NCI-H146 treated with DMSO at 0.1 percent for 48 hours (cell line): ENCODE measurements around the gene AGAP2.
A peak's percentile ranks its signal among the peaks of the same experiment; 100 is the strongest.

Experiments used
- DNase-seq: peaks from one replicate; lab custom pipeline; 2025; ENCODE audit not compliant: unreplicated experiment; lab: John Stamatoyannopoulos, UW

Gene AGAP2

GRCh38 chr12:57754411-57755193, 16.1 kb upstream of the AGAP2 start, which contains the start of gene MARCHF9:
MARCHF9 (plus strand) TSS chr12:57755103; CDS start chr12:57755529, 426 bp downstream.
- DNase-seq: peak; percentile 88

- DNase-seq: no peak
These were observed 15.3 kb upstream of the AGAP2 start for GRCh38 chr12:57753756-57754337.

DNA sequence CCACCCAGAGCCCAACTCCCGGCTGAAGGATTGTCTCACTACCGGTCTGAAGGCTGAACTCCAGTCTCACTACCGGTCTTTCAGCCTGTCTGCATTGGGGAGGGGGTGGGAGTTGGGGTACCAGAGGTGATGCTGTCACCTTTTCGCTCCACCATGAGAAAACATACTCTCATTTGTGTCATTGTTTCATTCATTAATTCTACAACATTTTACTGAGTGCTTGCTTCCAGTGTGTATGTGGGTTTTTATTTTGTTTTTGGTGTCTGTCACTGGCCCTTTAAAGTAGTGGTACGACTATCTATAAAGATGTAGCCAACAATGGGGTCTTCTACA, 14.1 kb upstream of the AGAP2 start:
- DNase-seq: no peak

- DNase-seq: peak; percentile 99
These were observed 13.5 kb upstream of the AGAP2 start, which contains the start of gene CDK4 for GRCh38 chr12:57751788-57752667. CDK4 (minus strand) TSS chr12:57752310; CDS start chr12:57751717, 593 bp downstream.

DNA sequence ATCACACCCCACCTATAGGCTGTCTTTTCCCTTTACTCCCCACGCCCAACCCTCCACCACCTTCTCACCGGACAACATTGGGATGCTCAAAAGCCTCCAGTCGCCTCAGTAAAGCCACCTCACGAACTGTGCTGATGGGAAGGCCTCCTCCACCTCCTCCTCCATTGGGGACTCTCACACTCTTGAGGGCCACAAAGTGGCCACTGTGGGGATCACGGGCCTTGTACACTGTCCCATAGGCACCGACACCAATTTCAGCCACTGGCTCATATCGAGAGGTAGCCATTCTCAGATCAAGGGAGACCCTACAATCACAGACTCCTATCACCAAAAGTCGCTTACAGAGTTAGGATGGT, 12.9 kb upstream of the AGAP2 start:
- DNase-seq: no peak

DNA sequence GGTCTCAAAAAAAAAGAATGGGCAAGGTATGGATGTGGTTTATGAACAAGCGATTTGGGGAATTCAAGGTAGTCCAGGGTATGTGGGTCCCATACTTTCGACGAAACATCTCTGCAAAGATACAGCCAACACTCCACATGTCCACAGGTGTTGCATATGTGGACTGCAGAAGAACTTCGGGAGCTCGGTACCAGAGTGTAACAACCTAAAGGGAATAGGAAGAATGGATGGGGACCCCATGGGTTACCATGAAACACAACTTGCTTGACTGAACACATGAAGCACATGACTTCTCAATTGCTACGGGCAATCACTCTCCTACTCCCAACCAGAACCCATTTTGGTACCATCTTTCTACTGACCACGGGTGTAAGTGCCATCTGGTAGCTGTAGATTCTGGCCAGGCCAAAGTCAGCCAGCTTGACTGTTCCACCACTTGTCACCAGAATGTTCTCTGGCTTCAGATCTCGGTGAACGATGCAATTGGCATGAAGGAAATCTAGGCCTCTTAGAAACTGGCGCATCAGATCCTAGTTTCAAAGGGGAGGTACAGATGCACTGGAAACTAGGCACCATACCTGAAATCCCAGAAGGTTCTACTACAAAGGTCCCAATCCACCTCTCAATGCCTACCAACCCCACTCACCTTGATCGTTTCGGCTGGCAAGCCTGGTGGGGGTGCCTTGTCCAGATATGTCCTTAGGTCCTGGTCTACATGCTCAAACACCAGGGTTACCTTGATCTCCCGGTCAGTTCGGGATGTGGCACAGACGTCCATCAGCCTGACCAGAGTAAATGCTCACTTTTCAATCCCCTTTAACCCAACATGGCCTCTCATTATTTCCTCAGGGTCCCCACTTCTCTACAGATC, 12.3 kb upstream of the AGAP2 start:
- no peak for DNase-seq

GRCh38 chr12:57749061-57749460, 10.5 kb upstream of the AGAP2 start:
- no peak for DNase-seq

DNA sequence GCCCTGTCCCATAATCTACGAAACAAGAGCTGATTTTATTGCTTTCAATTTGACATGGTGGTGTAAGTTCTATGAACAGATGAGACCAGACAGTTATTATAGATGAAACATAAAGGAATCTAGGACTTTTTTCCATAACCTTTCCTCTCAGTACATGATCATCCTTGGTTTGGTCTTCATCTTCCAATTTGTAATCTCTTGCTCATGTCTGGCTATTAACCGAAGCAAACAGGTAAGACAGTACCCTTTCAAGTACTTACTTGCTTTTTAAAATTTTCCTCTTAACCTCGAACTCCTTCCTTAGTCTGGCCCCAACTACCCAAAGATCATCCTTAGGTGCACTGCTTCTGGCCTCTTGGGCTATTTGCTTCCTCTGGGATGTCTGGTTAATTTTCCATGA, 7.5 kb upstream of the AGAP2 start:
- no peak for DNase-seq

- DNase-seq: no peak
These were observed 6.9 kb upstream of the AGAP2 start for GRCh38 chr12:57745485-57745881.

DNA sequence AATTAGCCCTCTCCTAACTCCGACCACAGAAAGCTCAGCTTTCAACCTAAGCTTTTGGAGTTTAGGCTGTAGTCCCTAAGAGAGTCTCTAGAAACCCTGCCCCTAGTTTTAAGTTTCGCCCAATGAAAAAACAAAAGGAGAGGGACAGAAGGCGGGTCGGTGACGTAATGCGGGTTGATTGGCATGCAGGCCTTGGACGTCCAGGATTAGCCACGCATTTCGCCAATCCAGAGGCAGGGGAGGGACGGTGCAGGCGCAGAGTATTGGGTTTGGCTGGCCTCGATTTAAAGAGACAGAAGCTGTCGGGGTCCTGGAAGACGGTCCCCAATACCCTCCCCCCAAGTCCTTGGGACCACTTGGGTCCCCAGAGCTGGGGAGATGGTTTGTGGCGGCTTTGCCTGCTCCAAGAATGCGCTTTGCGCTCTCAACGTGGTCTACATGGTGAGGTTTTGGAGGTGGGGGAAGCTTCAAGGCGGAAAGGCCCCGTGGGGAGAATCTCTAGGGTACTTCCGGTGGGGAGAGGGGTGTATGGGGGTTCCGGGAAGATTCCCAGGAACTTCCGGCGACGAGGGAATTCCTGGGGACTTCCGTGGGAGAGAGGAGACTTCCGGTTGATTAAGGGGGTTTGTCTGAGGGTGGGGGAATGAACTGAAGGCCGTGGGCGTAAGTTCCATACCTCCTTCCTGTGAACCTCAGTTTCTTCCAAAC, 6.4 kb upstream of the AGAP2 start, which contains the start of gene TSPAN31:
TSPAN31 (plus strand) TSS at position 263 of the 708 bp plus-strand sequence; CDS start at position 379, 116 bp downstream.
- peak; percentile 94 for DNase-seq

DNA sequence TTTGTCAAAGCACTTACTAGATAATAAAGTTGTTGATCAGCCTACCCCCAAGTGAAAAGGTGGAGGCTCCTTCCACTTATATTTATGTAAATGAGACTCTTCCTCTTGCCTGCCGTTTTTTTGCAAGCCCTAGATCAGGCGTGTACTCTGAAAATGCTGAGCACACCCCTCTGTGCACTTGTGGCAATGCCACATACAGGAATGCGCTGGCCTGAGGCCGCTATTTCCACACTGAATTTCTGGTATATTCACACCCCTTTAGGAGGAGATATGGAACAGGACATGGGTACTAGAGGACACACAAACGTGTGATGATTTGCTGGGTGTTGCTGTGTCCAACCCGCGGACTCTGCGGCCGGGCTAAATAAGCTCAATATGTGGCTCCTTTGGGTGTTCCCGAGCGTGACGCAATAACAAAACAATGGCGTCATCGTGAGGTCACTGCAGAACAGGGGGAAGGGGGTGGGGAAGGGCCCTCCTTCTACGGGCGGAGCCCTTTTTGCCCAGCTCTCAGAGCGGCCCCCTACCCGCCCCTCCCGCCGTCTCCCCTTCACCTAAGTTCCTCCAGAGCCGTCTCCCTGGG, 5.7 kb upstream of the AGAP2 start:
- no peak for DNase-seq

DNA sequence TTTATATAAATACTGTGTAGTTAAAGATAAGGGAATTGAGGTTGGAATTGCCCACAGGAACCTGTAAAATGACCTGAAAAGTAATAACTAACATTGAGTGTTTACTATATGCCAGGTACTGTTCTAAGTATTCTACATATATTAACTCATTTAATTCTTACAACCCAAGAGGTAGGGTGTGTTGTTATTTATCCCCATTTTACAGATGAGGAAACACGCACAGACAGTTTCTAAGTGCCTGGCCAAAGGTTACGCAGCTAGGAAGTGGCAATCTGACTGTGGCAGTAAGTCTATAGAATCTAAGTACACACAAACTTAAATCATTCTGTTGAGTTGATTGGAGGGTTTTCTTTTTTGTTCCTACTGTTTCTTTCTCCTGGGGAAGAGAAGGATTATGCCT, 5.2 kb upstream of the AGAP2 start:
- DNase-seq: no peak

- DNase-seq: no peak
These were observed 3.5 kb upstream of the AGAP2 start for GRCh38 chr12:57741844-57742738.

DNA sequence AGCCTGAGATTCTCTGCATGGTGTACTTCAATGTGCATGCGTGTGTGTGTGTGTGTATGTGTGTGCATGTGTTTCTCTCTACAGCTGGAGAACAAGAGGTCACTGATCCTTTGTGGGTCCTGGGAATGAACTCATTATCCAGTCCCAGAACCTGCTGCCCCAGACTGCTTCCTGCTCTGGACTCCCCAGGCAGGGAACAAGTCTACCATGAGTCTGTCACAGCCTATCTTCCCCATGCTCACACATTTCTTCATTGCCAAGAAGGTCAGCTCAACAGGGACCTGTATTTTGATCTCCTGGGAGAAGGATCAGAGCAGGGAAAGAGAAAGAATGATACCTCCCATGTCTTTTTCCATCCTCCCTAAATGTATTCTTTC, 2.9 kb upstream of the AGAP2 start:
- DNase-seq: no peak

DNA sequence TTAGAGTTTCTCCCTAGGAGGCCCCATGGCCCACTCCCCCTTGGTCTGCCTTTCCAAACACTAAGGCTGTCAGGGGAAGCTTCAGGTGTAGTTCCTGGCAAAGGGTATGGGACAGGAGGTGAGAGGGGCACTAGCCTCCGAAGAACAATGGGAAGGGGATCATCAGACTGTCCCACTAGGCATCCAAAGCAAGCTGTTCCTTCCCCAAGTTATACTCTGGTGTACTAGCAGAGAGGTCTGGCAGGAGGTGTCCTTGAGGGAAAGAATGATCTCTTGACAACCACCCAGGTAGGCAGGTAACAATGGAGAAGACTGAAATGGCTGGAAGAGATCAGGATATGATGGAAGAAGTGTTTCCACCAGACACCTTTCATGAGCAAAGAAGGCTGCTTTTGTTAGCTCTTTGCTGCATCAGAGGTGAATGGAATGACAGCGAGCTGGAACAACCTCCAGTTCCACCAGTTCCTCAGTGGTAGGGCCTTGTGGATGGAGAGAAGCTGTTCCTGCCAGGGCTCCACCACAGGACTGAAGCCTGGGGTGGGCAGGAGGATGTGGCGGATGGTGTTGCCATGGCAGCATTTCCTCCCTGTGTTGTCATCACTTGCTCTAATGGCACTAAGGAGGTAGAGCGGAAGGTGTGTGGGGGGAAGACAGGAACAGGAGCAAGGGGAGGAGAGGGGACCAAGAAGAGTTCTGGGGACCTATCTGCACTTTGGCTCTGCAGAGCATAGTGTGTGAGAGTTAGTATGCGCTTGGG, 2.3 kb upstream of the AGAP2 start:
- DNase-seq: no peak

GRCh38 chr12:57739914-57740538, 1.5 kb upstream of the AGAP2 start:
- DNase-seq: no peak

GRCh38 chr12:57739387-57739786, 845 bp upstream of the AGAP2 start:
- DNase-seq: no peak
